Epidermal melanocyte (primary cell): ENCODE results near the gene CLDN5.

ENCODE experiments used
- DNase-seq: peaks from one replicate; pipeline ENCODE4 v3.0.0; 2011; ENCODE audit warnings: low spot score; ENCODE audit not compliant: insufficient read length

CLDN5 gene, protein sequence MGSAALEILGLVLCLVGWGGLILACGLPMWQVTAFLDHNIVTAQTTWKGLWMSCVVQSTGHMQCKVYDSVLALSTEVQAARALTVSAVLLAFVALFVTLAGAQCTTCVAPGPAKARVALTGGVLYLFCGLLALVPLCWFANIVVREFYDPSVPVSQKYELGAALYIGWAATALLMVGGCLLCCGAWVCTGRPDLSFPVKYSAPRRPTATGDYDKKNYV

DNA sequence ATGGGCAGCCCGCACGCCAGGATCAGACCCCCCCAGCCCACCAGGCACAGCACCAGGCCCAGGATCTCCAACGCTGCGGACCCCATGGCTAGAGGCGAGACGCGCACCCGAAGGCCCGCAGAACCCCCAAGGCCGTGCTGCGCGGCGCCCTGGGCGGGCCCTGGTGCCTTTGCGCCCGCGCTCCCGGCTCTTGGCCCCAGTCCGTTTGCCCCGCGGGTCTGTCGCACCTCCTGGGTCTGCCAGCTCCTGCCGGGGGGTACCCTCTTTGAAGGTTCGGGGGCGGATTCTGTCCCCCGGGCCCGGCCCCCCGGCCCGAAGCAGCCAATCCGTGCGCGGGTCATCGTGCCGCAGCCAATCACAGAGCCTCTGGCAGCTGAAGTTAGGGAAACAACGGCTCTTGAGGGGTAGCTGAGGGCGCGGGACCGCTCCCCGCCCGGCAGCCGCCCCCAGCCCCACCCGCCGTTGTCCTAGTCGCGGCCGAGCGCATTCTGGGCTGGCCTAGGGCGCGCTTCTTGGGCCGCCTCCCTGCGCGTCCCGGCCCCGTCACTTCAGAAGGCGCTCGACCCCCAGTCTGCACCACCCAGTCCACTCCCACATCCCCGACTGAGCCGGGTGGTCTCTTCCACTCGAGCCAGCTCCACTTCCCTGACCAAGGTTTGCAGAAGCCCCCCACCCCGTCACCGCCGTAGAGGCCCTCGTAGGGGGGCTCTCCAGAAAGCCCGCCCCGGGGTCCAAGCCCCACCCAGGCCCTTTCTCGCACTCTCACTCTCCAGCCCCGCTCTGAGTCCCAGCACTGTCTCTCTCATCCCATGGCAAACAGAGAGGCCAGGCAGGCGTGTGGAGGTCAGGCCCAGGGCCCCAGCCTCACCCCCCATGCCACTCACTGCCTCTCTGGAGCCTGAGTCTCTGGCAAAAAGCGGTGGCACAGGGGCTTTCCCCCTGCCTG lies at the start of gene CLDN5:
Gene CLDN5, minus strand, starts transcription at position 241 of the 946 bp plus-strand sequence. Its CDS starts 155 bp downstream, at position 86.
- DNase-seq = no peak

DNA sequence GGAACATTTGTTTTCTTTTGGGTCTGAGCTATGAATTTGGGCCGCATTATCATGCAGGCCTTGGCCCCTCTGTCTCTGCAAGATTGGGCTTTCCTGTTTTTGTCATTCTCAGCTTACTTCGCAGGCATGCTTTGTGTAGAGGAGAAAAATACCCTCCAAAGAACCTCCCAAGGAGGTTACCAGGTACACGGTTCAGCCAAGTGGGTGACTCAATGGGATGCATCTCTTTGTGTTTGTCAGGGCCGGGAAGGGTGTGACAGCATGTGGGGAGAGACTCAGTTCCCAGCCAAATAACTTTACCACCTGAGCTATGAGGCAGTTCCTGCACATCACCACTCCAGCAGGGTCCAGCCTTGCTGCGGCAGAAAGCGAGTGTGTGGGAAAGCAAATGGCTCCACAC lies 47.8 kb upstream of the CLDN5 start:
- no peak for DNase-seq

DNA sequence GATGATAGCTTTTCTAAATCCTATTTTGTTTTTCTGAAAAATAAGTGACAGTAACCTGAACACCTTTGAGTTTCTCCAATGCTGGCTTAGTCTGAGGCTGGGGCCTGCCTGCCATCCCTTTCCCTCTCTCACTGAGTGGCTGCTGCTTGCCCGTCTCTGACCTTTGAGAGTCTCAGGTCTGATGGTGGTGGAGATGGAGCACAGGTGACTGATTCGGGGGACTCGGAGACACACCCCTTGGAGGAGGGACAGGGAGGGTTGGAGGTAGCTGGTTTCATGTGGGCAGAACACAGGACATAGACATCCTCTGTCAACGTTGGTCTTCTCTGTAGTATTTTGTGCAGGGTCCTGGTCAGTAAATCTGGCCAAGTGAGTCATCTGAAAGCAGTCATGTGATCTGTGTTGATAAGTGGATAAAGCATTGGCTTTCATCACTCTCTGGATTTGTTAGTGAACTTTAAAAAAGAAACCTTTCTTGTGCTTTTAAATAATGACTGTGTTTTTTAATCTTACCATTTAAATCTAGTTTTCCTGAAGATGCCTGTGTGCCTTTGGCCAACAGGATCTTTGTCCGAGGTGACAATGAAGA lies 47.1 kb upstream of the CLDN5 start:
- no peak for DNase-seq

DNA sequence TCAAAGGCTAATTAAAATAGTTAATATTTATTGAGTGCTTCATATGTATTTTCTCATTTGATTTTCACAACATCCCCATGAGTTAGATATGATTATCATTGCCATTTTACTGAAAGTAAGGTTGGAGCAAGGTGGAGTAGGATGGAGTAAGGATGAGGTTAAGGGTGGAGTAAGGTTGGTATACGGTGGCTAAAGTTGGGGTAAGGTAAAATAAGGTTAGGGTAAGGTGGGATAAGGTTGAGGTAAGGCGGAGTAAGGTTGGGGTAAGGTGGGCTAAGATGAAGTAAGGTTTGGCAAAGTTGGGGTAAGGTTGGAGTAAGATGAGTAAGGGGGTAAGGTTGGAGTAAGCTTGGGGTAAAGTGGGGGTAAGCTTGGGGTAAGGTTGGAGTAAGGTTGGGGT lies 45.8 kb upstream of the CLDN5 start:
- DNase-seq = no peak

DNA sequence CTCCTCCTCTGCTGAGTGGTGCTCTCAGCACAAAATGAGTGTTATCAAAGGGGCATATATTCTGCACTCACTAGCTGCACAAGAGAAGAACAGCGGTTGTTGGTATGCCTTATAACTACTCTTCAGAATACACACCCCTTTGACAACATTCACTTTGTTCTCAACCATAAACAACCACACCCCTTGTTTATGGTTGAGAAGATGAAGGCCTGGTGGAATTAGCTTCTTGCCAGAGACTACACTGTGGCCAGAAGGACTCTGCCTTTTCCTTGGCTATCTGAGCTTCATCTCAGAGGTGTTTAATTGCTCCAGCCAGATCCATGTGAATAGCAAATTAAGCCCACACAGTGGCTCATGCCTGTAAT lies 45.0 kb upstream of the CLDN5 start:
- DNase-seq = no peak

DNA sequence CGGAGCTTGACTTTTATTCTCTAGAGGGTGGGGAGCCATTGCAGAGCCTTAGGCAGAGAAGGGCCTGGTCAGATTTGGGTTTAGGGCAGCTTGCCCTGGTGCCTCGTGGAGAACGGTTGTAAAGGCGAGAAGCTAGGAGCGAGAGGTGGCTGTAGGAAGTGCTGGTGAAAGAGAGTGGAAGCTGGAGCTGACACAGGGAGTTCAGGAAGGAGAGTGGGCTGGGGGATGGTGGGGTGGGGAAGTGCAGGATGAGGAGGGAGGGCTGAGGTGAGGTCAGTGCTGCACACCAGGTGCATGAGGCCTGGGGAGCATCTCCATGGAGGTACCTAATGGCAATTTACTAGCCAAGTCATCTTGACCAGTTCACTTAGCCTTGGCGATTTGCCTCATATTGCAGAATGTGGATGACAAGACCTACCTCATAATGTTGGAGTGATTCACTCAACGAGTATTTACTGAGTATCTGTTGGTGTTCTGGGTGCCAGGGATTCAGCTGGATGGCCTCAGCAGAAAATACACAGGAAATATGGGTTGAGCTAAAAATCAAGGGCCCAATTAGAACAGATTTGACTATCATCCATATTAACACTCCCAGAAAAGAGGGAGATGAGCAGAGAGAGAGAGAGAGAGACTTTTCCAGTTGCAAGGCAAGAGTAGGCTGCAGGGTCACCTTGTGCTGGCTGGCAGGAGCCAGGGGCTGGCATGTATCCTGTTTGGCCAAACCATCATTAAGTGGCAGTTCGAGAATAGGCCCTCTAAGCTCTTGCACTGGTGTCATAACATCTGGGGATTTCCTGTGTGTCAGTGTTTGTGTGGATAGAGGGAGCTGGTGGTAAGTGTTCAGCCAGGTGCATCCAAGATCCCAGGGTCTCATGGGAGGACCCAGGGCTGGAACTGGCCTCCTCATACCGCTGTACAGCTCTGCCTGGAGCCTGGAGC lies 44.4 kb upstream of the CLDN5 start:
- DNase-seq = no peak

DNA sequence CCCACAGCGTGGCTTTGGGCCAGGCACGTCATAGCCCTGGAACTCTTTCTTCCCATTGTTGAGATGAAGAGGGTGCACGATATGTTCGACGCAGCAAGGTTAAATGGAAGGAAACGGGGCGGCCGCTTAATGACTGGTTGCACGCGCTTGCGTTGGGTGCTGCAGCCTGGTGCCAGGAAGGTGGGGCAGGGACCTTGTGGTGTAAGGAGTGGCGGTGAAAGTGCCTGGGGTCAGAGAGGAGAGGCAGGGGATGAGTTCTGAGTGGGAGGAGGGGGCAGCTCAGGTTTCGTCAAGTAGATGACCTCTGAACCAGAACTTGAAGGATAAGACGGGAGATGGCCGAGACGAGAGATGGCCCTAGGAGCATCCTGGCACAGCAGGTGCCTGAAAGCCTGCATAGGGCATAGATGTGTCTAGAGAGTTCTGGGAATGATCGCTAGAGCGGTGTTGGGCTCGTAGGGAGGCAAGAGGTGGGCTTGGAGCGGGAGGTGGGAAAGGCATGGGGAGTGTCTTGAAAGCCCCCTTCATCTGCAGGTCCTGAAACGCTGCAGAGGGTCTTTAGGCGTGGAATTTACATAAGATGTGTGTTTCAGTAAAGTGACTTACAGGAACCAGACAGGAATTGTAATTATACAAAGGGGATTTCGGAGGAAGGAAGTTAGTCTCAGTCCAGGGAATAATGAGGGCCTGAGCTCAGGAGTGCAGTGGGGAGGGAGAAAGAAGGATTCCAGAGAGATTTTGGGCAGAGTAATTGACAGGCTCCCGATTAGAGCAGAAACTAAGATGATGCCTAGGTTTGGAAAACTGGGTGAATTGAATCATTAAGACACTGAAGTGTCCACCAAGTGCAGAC lies 43.2 kb upstream of the CLDN5 start:
- DNase-seq = no peak

DNA sequence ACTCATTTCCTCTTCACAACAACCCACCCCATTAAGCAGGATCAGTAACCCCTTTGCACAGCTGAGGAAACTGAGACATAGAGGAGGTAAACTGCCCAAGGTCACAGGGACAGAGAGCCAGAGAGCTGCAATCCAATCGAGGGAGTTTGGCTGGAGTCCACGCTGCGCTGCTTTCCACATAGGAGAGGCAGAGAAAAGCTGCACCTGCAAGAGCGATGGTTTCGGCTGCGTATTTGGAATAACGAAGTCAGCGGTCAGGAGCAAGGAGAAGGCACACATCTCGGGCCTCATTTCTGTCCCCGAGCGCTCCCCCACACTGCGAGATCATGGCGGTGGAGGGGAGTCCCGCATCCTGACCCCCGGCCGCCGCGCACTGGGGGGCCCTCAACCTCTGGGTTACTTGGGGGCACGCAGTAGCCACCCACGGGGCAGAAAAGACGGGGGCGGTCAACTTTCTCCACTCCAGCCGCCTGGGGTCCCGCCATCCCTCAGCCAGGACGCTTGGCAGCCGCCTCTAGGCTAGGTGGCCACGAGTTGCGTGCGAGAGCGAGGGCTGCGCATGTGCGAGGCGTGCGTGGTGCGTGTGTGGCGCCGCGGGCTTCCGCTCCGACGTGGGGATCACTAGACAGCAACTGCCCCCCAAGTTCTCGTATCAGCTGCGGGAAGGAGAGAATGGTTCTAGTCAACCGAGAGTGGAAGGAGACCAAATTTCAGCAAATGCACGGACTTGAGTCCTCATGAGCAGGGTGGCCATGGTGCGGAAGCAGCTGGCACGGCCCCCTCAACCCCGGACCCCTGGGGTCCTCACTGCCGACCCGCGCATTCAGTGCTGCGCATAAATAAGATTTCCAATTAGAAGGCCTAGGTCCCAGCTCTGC lies 42.3 kb upstream of the CLDN5 start:
- DNase-seq = no peak

DNA sequence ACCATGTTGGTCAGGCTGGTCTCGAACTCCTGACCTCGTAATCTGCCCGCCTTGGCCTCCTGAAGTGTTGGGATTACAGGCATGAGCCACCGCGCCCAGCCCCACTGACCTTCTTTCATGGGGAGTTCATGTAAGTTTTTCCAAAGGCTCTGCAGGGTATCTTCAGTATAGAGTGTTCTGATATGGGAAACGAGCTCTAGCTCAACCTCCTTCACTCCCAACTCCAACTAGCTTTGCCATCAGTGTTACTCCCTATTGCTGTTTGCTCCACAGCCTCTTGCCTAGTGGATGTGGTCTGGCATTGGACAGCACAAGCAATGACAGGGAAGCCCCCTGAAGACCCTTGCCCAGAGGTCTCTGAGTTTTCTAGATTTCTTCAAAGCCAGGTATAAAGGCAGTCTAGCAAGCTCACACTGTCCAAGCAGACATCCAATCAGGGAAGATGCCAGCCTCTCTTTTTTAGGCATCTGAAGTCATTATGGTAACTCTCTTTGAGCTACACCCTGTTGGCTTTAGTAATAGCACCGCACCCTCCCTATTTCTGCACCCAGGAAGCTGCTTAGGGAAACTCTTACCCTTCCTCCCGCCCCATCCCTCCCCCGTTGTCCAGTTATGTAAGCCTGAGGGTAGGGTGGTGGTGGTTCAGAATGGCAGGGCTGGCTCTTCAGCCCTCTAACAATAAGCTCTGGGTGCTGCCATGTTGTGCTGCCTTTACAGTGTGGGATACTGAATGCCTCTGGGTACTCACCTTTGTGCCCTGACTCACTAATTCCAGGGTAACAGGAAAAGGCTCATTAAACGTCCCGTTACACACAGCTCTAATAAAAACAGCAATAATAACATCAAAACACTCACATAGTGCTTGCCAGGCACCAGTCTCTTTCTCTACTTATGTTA lies 41.4 kb upstream of the CLDN5 start:
- DNase-seq = no peak

DNA sequence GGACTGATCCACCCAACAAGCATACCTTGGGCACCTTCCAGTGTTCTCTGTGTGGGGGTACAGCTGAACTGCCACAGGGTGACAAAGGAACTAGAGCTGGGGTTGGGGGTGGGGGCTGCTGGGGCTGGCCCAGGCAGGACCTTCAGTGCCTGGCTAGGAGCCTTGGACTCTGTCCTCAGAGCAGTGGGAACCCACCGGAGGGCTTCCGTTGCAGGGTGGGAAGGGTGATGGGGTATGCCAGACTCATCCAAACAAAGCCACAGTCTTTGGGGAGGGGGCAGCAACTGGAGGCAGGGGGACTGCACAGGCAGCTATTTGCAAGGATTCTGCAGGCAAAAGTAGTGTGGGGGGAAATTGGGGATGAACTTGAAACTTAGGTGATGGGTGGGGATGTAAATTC lies 35.7 kb upstream of the CLDN5 start:
- DNase-seq = no peak

DNA sequence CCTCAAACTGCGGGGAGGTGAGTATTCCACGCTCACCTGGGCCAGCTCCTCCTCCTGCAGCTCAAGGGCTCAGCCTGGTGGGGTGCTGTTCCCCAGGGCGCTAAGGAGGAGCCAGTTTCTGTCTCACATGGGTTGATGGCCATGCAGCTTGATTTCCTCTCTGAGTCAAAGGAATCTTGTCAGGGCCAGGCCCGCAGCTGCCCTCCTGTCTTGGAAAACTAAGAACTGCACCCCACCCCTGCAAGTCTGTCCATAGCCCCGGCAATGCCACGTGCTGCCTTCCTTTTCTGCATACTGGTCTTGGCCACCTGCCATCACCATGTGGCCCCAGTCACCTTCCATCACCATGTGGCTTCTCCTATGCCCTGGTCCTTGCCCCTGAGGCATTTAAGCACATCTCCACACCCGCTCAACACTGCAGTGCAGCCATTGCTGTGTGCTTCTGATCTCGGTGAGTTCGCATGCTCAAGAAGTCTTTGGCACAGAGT lies 35.2 kb upstream of the CLDN5 start:
- no peak for DNase-seq

DNA sequence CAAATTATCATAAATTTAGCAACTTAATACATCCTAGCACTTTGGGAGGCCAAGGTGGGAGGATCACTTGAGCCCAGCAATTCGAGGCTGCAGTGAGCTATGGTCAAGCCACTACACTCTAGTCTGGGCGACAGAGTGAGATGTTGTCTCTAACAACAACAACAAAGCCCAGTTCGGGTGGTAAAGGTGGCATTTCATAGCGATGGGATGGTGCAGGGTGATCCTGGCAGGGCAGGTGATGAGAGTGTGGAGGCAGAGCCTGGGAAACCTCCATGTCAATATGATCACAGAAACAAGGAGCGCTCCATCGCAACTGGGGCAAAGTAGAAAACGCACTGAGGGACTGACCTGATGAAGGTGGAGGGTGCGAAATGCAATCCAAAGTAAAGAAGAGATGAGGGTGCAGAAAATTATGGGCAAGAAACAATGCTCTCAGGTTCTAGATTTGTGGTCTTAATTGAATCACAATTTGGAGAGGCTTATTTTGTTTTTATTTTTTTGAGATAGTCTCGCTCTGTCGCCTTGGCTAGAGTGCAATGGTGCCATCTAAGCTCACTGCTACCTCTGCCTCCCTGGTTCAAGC lies 32.8 kb upstream of the CLDN5 start:
- DNase-seq = no peak

DNA sequence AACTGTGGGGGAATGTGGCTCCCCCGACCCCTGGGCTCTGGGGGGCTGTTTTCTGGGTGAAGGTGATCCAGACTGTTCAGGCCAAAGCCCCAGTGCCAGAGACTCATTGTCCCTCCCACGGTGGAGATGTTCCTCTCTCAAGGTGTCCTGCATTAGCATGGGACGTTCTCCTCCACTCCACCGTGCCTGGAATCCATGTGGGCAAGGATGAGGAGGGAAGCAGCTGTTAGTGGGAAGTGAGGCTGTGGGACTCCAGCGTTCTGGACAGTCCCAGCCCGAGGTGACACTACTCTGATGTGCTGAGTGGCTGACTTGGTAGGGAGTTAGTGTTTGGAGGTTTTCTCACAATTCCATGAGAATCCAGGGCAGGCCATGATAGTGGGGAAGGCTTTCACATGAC lies 31.4 kb upstream of the CLDN5 start:
- DNase-seq = no peak

DNA sequence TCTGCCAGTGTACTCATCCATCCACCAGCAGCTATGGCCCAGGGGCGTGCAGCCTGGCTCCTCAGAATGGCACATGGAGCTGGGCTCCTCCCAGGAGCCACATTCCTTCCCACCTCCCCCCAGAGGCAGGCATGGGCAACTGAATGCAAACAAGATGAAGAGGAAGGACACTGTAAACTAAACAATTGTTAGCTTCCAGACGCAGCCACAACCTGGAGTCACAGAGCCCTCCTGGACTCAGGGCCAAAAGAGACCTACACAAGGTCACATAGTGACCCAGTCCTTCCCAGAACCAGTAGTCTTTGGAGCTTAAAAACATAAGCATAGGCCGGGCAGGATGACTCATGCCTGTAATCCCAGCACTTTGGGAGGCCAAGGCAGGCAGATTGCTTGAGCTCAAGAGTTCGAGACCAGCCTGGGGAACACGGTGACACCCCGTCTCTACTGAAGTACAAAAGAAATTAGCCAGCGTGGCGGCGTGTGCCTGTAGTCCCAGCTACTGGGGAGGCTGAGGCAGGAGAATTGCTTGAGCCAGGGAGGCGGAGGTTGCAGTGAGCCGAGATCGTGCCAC lies 30.7 kb upstream of the CLDN5 start:
- DNase-seq = no peak

DNA sequence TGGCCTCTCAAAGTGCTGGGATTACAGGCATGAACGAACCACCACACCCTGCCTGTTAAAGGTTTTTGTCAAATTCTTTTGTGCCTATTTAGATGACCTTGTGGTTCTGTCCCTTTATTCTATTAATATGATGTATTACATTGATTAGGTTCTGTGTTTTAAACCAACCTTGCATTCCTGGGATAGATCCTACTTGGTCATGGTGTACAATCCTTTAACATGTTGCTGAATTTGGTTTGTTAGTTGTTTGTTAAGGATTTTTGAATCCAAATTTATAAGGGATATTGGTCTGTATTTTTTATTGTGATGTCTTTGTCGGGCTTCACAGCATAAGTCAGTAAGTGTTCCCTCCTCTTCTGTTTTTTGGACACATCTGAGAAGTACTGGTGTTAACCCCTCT lies 29.0 kb upstream of the CLDN5 start:
- no peak for DNase-seq

DNA sequence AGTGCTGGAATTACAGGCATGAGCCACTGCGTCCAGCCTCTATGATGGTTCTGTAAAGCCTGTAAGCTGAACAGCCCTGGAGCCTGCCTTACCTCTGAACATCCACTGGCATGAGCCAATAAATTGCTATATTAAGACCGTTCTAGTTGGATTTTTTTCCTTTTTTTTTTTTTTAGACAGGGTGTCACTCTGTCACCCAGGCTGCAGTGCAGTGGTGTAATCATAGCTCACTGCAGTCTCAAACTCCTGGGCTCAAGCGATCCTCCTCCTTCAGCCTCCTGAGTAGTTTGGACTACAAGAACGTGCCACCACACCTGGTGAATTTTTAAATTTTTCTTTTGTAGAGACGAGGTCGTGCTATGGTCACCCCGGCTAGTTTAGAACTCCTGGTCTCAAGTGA lies 26.2 kb upstream of the CLDN5 start:
- DNase-seq = no peak

DNA sequence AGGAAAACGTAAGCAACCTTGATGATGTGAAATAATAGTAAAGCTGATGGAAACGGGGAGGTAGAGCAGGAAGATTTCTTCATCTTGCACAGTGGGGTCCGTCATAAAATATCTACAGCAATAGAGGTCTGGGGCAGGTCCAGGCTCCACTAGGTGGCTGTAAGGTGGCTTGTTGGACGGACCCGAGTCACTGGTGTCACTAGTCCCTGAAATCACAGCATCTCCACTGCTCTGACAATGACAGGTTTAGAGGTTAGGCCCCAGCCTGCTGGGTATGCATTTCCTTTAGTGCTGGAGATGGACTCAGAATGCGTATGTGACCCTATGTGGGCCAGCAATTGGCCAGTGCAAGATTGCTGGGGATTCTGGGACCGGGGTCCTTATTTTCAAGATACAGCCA lies 25.2 kb upstream of the CLDN5 start:
- DNase-seq = no peak

DNA sequence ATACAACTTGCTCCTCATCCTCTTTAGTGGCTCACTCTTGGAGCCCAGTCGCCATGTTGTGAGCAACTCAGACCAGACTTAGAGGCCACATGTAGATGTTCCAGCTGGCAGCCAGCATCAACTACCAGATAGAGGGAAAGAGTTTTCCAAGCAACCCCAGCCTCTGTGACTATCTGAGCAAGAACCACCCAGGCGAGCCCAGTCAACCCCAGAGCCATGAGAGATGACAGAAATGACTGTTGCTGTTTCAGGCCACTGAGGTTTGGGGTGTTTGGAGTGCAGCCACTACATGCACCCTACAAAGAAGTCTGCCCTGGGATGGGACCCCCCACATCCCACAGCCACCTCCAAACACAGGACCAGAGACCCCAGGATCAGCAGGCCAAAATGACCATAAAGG lies 24.8 kb upstream of the CLDN5 start:
- no peak for DNase-seq
